ENCODE data around the gene KCNK5. TPM values are rescaled to one million over a fixed set of nuclear protein-coding genes. Genes with fewer than 3 reads are reported as not detected.

The KCNK5 gene
- total and polyA plus RNA-seq, 9 of the 15 experiments (the other 6 are each of a cell fraction or from before 2014, with no cell fraction given), result 1.5 to 45.8 (median 25.8) TPM

- TF ChIP-seq ZNF592 (IDR thresholded peaks at IDR 0.05) (peak; percentile 58; the same call in 1 of the 2 replicates), ZKSCAN8 (CRISPR knock-in tag; IDR thresholded peaks at IDR 0.05) (no peak), U2AF2 (optimal IDR thresholded peaks at IDR 0.05; ENCODE audit: low read depth, low read length) (no peak), AFF1 (IDR thresholded peaks at IDR 0.05; ENCODE audit: low read depth in 1 of 2, partially characterized antibody in 2 of 2) (no peak), HDAC1 (IDR thresholded peaks at IDR 0.05) (0 out of 4 replicates have a peak, but pooled peaks of 1 of the 2 experiments have one; percentile 3), THRB (CRISPR knock-in tag; conservative IDR thresholded peaks at IDR 0.05) (0 out of 2 replicates have a peak, but pooled peaks have one; percentile 5), ATF3 (IDR thresholded peaks at IDR 0.05) (no peak), ATF3 (CRISPR knock-in tag; conservative IDR thresholded peaks at IDR 0.05) (no peak), RBM34 (IDR thresholded peaks at IDR 0.05; ENCODE audit: borderline replicate concordance, insufficient read depth, low read length) (no peak), HMG20A (CRISPR knock-in tag; conservative IDR thresholded peaks at IDR 0.05) (no peak), SOX6 (IDR thresholded peaks at IDR 0.05) (no peak), HSF4 (CRISPR knock-in tag; IDR thresholded peaks at IDR 0.05; ENCODE audit: borderline replicate concordance) (no peak), ZNF764 (CRISPR knock-in tag; IDR thresholded peaks at IDR 0.05; ENCODE audit: low read depth) (no peak), ELK3 (CRISPR knock-in tag; IDR thresholded peaks at IDR 0.05) (no peak)
These were observed 7.3 kb downstream of the KCNK5 start (continued) for GRCh38 chr6:39221779-39222641.
